BJ (cell line): ENCODE results near the gene CDH12. TPM values are rescaled to one million over a fixed set of nuclear protein-coding genes. Genes with fewer than 3 reads are reported as not detected.
"Not testable (repeated sequence)": the region's sequence is repeated elsewhere in the genome, so short reads cannot be mapped to it uniquely, and the experiment has no call there.

Source experiments
- CTCF ChIA-PET: fragments of 350-600 bp; formaldehyde crosslinking; extraction: SDS; loops from one replicate; lab custom pipeline; 2021; ENCODE audit warnings: antibody characterized with exemption, inconsistent platforms; lab: Yijun Ruan, JAX
- POLR2A ChIA-PET: fragments of 300-600 bp; sonication (Branson Sonifier 250); formaldehyde crosslinking; extraction: SDS; loops from one replicate; lab custom pipeline; 2021; ENCODE audit warnings: antibody characterized with exemption; lab: Charles Lee
- DNase-seq: peaks from one replicate; pipeline ENCODE4 v3.0.0-alpha.2; 2011; ENCODE audit warnings: low read depth
- H3K27me3 ChIP-seq: 2 replicates; pipeline ENCODE4 v1.6.0; 2011; ENCODE audit warnings: low read length; ENCODE audit not compliant: control insufficient read depth, insufficient read depth
- H3K36me3 ChIP-seq: 2 replicates; pipeline ENCODE4 v1.5.1; 2011; ENCODE audit warnings: low read length; ENCODE audit not compliant: control insufficient read depth, insufficient read depth
- H3K4me3 ChIP-seq: 2 replicates; pipeline ENCODE4 v1.5.1; 2011; ENCODE audit warnings: low read depth, mild to moderate bottlenecking, control low read depth, low read length
- polyA plus RNA-seq: library from polyadenylated mRNA; depleted of rRNA; stranded (reverse); fragments of >200 nt; gene quantifications from 2 replicates; pipeline ENCODE4 v1.2.3, GENCODE V29; 2011
- TF ChIP-seq, protein P1 (sequence below): IDR thresholded peaks from 2 replicates; pipeline ENCODE4 v1.5.1; 2011; ENCODE audit warnings: low read depth, mild to moderate bottlenecking, control low read depth, inconsistent platforms, low read length, moderate library complexity; ENCODE audit not compliant: insufficient read depth

CDH12 gene
- polyA plus RNA-seq, 1 experiment: not detected

DNA sequence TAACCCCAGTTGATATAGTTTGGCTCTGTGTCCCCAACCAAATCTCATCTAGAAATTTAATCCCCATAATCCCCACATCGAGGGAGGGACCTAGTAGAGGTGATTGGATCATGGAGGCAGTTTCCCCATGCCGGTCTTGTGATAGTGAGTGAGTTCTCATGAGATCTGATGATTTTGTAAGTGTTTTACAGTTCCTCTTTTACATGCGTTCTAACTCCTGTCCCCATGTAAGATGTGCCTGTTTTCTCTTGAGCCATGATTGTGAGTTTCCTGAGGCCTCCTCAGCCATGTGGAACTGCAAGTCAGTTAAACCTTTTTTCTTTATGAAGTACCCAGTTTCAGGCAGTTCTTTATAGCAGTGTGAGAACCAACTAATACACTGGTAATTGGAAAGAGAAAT lies 73.6 kb downstream of the CDH12 start:
- ChIA-PET POLR2A (no interaction called here), CTCF (no interaction called here)
- DNase-seq: no peak
- H3K36me3 ChIP-seq: no peaks in the 10 kb centered on the region
- no peak overlapping the region for H3K4me3 ChIP-seq
- TF ChIP-seq, protein P1, sequence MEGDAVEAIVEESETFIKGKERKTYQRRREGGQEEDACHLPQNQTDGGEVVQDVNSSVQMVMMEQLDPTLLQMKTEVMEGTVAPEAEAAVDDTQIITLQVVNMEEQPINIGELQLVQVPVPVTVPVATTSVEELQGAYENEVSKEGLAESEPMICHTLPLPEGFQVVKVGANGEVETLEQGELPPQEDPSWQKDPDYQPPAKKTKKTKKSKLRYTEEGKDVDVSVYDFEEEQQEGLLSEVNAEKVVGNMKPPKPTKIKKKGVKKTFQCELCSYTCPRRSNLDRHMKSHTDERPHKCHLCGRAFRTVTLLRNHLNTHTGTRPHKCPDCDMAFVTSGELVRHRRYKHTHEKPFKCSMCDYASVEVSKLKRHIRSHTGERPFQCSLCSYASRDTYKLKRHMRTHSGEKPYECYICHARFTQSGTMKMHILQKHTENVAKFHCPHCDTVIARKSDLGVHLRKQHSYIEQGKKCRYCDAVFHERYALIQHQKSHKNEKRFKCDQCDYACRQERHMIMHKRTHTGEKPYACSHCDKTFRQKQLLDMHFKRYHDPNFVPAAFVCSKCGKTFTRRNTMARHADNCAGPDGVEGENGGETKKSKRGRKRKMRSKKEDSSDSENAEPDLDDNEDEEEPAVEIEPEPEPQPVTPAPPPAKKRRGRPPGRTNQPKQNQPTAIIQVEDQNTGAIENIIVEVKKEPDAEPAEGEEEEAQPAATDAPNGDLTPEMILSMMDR: no peak
- H3K27me3 ChIP-seq: no peaks in the 10 kb centered on the region

GRCh38 chr5:22776285-22776684 lies 76.9 kb downstream of the CDH12 start:
- H3K4me3 ChIP-seq: no peak overlapping the region
- CTCF ChIA-PET: no interaction called here
- H3K27me3 ChIP-seq: no peaks in the 10 kb centered on the region
- DNase-seq: no peak
- TF ChIP-seq, protein P1: no peak
- no peaks in the 10 kb centered on the region for H3K36me3 ChIP-seq
- POLR2A ChIA-PET: no interaction called here

DNA sequence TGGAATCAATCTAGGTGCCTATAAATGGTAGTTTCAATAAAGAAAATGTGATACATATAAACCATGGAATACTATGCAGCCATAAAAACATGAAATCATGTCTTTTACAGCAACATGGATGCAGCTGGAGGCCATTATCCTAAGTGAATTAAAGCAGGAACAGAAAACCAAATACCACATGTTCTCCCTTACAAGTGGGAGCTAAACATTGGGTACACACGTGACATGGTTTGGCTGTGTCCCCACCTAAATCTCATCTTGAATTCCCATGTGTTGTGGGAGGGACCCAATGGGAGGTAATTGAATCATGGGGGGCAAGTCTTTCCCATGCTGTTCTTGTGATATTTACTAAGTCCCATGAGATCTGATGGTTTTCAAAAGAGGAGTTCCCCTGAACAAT lies 78.9 kb downstream of the CDH12 start:
- DNase-seq, CTCF ChIA-PET, H3K27me3 ChIP-seq, POLR2A ChIA-PET, H3K4me3 ChIP-seq, H3K36me3 ChIP-seq: not testable (repeated sequence)

GRCh38 chr5:22764736-22765135 lies 88.4 kb downstream of the CDH12 start:
- Histone ChIP-seq H3K27me3 (no peaks in the 10 kb centered on the region), H3K4me3 (no peak overlapping the region), H3K36me3 (no peaks in the 10 kb centered on the region)
- ChIA-PET POLR2A (no interaction called here), CTCF (no interaction called here)
- TF ChIP-seq, protein P1: no peak
- no peak for DNase-seq

DNA sequence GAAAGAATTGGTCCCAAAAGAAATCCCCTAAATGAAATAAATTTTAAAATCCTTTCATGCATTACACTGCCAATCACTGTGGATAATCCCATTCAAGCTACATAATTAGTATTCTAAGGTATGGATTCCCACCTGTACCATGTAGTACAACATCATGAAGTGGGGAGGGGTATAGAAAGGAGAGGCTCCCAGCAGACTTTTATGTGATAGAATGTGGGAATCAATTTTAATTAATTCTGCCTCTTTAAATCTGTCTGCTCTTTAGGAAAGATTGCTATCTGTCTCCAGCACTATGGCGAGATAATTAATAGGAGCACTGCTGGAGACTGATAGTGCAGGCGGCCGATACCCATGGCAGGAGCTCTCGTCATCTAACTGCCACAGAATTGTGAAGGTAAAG lies 95.4 kb downstream of the CDH12 start:
- ChIA-PET CTCF (no interaction called here), POLR2A (no interaction called here)
- Histone ChIP-seq H3K36me3 (no peaks in the 10 kb centered on the region), H3K27me3 (no peaks in the 10 kb centered on the region), H3K4me3 (no peak overlapping the region)
- DNase-seq: no peak
- TF ChIP-seq, protein P1: no peak

- TF ChIP-seq, protein P1: no peak
- no peaks in the 10 kb centered on the region for H3K36me3 ChIP-seq
- no peak overlapping the region for H3K4me3 ChIP-seq
- H3K27me3 ChIP-seq: no peaks in the 10 kb centered on the region
- ChIA-PET POLR2A (no interaction called here), CTCF (no interaction called here)
- DNase-seq: no peak
Measured at GRCh38 chr5:22754155-22754554, 99.0 kb downstream of the CDH12 start.
